HEK293 (cell line): Measurements from ENCODE around the gene ARF3.

ENCODE experiments used
- CTCF ChIA-PET: fragments of 350-600 bp; formaldehyde crosslinking; extraction: SDS; loops from one replicate; lab custom pipeline; 2021; ENCODE audit warnings: antibody characterized with exemption; lab: Yijun Ruan, JAX
- POLR2A ChIA-PET: fragments of 300-600 bp; formaldehyde crosslinking; extraction: SDS; loops from one replicate; lab custom pipeline; 2020; ENCODE audit warnings: antibody characterized with exemption, inconsistent platforms; lab: Yijun Ruan, JAX
- H3K27ac ChIP-seq: fragments of 200-500 bp; sonication (Bioruptor generic); 2 replicates; pipeline ENCODE4 v1.5.1; 2014; ENCODE audit warnings: low read depth, low read length, control low read depth, inconsistent platforms; ENCODE audit errors: extremely low read depth
- H3K36me3 ChIP-seq, 2 experiments: fragments of 200-500 bp in 1 of 2; sonication (Bioruptor generic) in 1 of 2; 1 replicate in 1 of 2; 2 replicates in 1 of 2; pipeline ENCODE4 v1.5.1; 2014 to 2017; ENCODE audit warnings: inconsistent platforms in 2 of 2, low read length in 2 of 2; ENCODE audit not compliant: control insufficient read depth in 2 of 2, insufficient read depth in 1 of 2
- H3K4me1 ChIP-seq: fragments of 200-500 bp; sonication (Bioruptor generic); 2 replicates; pipeline ENCODE4 v1.5.1; 2014; ENCODE audit warnings: mild to moderate bottlenecking, low read length, inconsistent platforms; ENCODE audit not compliant: control insufficient read depth, insufficient read depth
- H3K4me3 ChIP-seq: 2 replicates; pipeline ENCODE4 v1.5.1; 2011; ENCODE audit warnings: low read depth, mild to moderate bottlenecking, control low read depth, low read length, moderate library complexity
- H3K9me3 ChIP-seq: fragments of 200-500 bp; sonication (Bioruptor generic); 2 replicates; pipeline ENCODE4 v1.5.1; 2014; ENCODE audit warnings: low read depth, low read length, inconsistent platforms; ENCODE audit not compliant: control insufficient read depth, insufficient read depth
- OVOL3 ChIP-seq: fragments of 450-650 bp; formaldehyde crosslinking; IDR thresholded peaks from 2 replicates; pipeline ENCODE4 v1.5.1; 2016; ENCODE audit warnings: missing biosample characterization, missing genetic modification characterization
- REST ChIP-seq: fragments of 450-650 bp; formaldehyde crosslinking; IDR thresholded peaks from 2 replicates; pipeline ENCODE4 v1.5.1; 2016; ENCODE audit warnings: missing biosample characterization, missing genetic modification characterization
- ZNF169 ChIP-seq: fragments of 450-650 bp; formaldehyde crosslinking; IDR thresholded peaks from 2 replicates; pipeline ENCODE4 v1.5.1; 2016; ENCODE audit warnings: missing biosample characterization, missing genetic modification characterization
- ZNF341 ChIP-seq: fragments of 450-650 bp; formaldehyde crosslinking; IDR thresholded peaks from 2 replicates; pipeline ENCODE4; 2016; ENCODE audit warnings: low read depth, missing biosample characterization, missing genetic modification characterization
- ZNF354C ChIP-seq: fragments of 450-650 bp; formaldehyde crosslinking; IDR thresholded peaks from 2 replicates; pipeline ENCODE4 v1.5.1; 2016; ENCODE audit warnings: missing biosample characterization, missing genetic modification characterization, low read depth, borderline replicate concordance
- ZNF423 ChIP-seq: fragments of 450-650 bp; formaldehyde crosslinking; IDR thresholded peaks from 2 replicates; pipeline ENCODE4 v1.5.1; 2016; ENCODE audit warnings: missing biosample characterization, missing genetic modification characterization
- ZNF600 ChIP-seq: fragments of 450-650 bp; formaldehyde crosslinking; IDR thresholded peaks from 2 replicates; pipeline ENCODE4 v1.5.1; 2016; ENCODE audit warnings: missing biosample characterization, missing genetic modification characterization
- ZNF704 ChIP-seq: fragments of 450-650 bp; formaldehyde crosslinking; IDR thresholded peaks from 2 replicates; pipeline ENCODE4 v1.5.1; 2016; ENCODE audit warnings: missing biosample characterization, missing genetic modification characterization
- TF ChIP-seq, protein P1 (sequence below): fragments of 450-650 bp; formaldehyde crosslinking; IDR thresholded peaks from 2 replicates; pipeline ENCODE4 v1.5.1; 2016; ENCODE audit warnings: missing biosample characterization, missing genetic modification characterization
- TF ChIP-seq, protein P2 (sequence below): fragments of 450-650 bp; formaldehyde crosslinking; IDR thresholded peaks from 2 replicates; pipeline ENCODE4 v1.5.1; 2017; ENCODE audit warnings: missing biosample characterization, mild to moderate bottlenecking, missing genetic modification characterization, moderate library complexity
- TF ChIP-seq, protein P3 (sequence below): fragments of 450-650 bp; formaldehyde crosslinking; IDR thresholded peaks from 2 replicates; pipeline ENCODE4 v1.5.1; 2016; ENCODE audit warnings: missing biosample characterization, missing genetic modification characterization, borderline replicate concordance
- TF ChIP-seq, protein P4 (sequence below): fragments of 450-650 bp; formaldehyde crosslinking; IDR thresholded peaks from 2 replicates; pipeline ENCODE4 v1.5.1; 2016; ENCODE audit warnings: missing biosample characterization, missing genetic modification characterization

The ARF3 gene

DNA sequence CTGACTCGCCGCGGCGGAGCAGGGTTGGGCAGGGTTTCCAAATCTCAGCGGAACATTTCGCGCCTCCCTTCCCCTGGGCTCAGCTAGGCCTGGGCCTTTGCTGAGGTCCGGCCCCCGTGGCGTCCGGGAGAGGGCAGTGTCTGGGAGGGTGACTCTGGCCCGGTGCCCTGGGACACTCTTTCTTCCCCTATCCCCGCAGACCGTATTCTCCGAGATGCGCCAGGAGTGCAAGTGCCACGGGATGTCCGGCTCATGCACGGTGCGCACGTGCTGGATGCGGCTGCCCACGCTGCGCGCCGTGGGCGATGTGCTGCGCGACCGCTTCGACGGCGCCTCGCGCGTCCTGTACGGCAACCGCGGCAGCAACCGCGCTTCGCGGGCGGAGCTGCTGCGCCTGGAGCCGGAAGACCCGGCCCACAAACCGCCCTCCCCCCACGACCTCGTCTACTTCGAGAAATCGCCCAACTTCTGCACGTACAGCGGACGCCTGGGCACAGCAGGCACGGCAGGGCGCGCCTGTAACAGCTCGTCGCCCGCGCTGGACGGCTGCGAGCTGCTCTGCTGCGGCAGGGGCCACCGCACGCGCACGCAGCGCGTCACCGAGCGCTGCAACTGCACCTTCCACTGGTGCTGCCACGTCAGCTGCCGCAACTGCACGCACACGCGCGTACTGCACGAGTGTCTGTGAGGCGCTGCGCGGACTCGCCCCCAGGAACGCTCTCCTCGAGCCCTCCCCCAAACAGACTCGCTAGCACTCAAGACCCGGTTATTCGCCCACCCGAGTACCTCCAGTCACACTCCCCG, 23.9 kb upstream of the ARF3 start:
- CTCF ChIA-PET, result no interaction called here
- H3K4me1 ChIP-seq, result no peaks in the 10 kb centered on the region; the same call in 1 of the 2 replicates
- TF ChIP-seq ZNF704 (tag by site-specific recombination) (no peak), REST (no peak)
- TF ChIP-seq, protein P1, sequence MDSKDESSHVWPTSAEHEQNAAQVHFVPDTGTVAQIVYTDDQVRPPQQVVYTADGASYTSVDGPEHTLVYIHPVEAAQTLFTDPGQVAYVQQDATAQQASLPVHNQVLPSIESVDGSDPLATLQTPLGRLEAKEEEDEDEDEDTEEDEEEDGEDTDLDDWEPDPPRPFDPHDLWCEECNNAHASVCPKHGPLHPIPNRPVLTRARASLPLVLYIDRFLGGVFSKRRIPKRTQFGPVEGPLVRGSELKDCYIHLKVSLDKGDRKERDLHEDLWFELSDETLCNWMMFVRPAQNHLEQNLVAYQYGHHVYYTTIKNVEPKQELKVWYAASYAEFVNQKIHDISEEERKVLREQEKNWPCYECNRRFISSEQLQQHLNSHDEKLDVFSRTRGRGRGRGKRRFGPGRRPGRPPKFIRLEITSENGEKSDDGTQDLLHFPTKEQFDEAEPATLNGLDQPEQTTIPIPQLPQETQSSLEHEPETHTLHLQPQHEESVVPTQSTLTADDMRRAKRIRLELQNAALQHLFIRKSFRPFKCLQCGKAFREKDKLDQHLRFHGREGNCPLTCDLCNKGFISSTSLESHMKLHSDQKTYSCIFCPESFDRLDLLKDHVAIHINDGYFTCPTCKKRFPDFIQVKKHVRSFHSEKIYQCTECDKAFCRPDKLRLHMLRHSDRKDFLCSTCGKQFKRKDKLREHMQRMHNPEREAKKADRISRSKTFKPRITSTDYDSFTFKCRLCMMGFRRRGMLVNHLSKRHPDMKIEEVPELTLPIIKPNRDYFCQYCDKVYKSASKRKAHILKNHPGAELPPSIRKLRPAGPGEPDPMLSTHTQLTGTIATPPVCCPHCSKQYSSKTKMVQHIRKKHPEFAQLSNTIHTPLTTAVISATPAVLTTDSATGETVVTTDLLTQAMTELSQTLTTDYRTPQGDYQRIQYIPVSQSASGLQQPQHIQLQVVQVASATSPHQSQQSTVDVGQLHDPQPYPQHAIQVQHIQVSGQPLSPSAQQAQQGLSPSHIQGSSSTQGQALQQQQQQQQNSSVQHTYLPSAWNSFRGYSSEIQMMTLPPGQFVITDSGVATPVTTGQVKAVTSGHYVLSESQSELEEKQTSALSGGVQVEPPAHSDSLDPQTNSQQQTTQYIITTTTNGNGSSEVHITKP (tag by site-specific recombination), result no peak
- TF ChIP-seq, protein P2, sequence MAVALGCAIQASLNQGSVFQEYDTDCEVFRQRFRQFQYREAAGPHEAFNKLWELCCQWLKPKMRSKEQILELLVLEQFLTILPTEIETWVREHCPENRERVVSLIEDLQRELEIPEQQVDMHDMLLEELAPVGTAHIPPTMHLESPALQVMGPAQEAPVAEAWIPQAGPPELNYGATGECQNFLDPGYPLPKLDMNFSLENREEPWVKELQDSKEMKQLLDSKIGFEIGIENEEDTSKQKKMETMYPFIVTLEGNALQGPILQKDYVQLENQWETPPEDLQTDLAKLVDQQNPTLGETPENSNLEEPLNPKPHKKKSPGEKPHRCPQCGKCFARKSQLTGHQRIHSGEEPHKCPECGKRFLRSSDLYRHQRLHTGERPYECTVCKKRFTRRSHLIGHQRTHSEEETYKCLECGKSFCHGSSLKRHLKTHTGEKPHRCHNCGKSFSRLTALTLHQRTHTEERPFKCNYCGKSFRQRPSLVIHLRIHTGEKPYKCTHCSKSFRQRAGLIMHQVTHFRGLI, result no peak
- TF ChIP-seq, protein P3, sequence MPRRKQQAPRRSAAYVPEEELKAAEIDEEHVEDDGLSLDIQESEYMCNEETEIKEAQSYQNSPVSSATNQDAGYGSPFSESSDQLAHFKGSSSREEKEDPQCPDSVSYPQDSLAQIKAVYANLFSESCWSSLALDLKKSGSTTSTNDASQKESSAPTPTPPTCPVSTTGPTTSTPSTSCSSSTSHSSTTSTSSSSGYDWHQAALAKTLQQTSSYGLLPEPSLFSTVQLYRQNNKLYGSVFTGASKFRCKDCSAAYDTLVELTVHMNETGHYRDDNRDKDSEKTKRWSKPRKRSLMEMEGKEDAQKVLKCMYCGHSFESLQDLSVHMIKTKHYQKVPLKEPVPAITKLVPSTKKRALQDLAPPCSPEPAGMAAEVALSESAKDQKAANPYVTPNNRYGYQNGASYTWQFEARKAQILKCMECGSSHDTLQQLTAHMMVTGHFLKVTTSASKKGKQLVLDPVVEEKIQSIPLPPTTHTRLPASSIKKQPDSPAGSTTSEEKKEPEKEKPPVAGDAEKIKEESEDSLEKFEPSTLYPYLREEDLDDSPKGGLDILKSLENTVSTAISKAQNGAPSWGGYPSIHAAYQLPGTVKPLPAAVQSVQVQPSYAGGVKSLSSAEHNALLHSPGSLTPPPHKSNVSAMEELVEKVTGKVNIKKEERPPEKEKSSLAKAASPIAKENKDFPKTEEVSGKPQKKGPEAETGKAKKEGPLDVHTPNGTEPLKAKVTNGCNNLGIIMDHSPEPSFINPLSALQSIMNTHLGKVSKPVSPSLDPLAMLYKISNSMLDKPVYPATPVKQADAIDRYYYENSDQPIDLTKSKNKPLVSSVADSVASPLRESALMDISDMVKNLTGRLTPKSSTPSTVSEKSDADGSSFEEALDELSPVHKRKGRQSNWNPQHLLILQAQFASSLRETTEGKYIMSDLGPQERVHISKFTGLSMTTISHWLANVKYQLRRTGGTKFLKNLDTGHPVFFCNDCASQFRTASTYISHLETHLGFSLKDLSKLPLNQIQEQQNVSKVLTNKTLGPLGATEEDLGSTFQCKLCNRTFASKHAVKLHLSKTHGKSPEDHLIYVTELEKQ, result no peak
- TF ChIP-seq, all 188 proteins: peak for 0
- Histone ChIP-seq H3K9me3 (no peaks in the 10 kb centered on the region), H3K4me3 (no peak overlapping the region), H3K27ac (no peak overlapping the region), H3K36me3 (no peaks in the 10 kb centered on the region)
- POLR2A ChIA-PET, result no interaction called here

- ChIA-PET POLR2A (interaction anchor here (0.6 kb wide), 1 partner anchor 120 kb away, joined by 3 read pairs; no protein-coding TSS in a partner anchor), CTCF (interaction anchor here (0.6 to 6.0 kb wide), 3 partner anchors 8 to 63 kb away, joined by 3 to 66 read pairs (median 6); no protein-coding TSS in a partner anchor)
- Histone ChIP-seq H3K27ac (no peak overlapping the region), H3K36me3 (no peaks in the 10 kb centered on the region), H3K4me1 (no peaks in the 10 kb centered on the region; the same call in 1 of the 2 replicates), H3K9me3 (no peaks in the 10 kb centered on the region), H3K4me3 (no peak overlapping the region)
- no peak for TF ChIP-seq OVOL3 (tag by site-specific recombination)
- TF ChIP-seq ZNF341 (tag by site-specific recombination), result no peak
- TF ChIP-seq ZNF169 (tag by site-specific recombination), result no peak
- TF ChIP-seq ZNF600 (tag by site-specific recombination), result no peak
- TF ChIP-seq ZNF354C (tag by site-specific recombination), result no peak
- no peak for TF ChIP-seq ZNF423 (tag by site-specific recombination)
- TF ChIP-seq, protein P4, sequence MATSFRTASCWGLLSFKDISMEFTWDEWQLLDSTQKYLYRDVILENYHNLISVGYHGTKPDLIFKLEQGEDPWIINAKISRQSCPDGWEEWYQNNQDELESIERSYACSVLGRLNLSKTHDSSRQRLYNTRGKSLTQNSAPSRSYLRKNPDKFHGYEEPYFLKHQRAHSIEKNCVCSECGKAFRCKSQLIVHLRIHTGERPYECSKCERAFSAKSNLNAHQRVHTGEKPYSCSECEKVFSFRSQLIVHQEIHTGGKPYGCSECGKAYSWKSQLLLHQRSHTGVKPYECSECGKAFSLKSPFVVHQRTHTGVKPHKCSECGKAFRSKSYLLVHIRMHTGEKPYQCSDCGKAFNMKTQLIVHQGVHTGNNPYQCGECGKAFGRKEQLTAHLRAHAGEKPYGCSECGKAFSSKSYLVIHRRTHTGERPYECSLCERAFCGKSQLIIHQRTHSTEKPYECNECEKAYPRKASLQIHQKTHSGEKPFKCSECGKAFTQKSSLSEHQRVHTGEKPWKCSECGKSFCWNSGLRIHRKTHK, result no peak
Measured at GRCh38 chr12:48980389-48980952, 23.2 kb upstream of the ARF3 start.
